GM12873 (cell line): Measurements from ENCODE around the gene LENG8.

ENCODE experiments used
- CTCF ChIP-seq: IDR thresholded peaks from 2 replicates; pipeline ENCODE4 v1.5.1; 2012; ENCODE audit warnings: low read depth, mild to moderate bottlenecking, moderate library complexity, low read length, control low read depth; ENCODE audit not compliant: insufficient read depth; ENCODE audit errors: missing control alignments

Gene LENG8

GRCh38 chr19:54506079-54506478 lies 57.1 kb downstream of the LENG8 start:
- no peak for TF ChIP-seq CTCF

- no peak for TF ChIP-seq CTCF
These were observed 58.8 kb downstream of the LENG8 start for GRCh38 chr19:54507824-54508223.
